Measurements from ENCODE around the gene NLRC4.

NLRC4 gene

DNA sequence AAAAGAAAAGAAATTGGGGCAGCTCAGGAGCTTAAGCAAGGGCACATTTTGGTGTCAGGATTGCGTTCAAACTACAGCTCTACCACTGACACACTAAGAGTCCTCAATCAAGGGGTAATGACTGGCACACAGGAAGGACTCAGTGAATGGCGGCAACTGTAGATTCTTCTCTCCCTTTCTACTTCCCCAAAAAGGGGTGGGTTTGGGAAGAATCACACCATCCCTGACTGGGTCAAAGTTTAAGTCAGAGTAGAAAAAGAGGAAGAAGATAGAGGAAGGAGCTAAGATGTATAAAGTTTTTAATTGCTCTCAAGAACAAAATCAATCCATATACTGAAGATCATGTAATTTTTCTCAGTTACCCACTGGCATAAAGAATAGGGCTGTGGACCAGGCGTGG is 2.6 kb downstream of the NLRC4 start:
- H3K4me1 ChIP-seq (ENCODE audit: control insufficient read depth, insufficient read depth, low read depth, low read length): peaks cover 2% of the 10 kb centered on the region
- H2BK15ac ChIP-seq (ENCODE audit: low read depth, poor library complexity, severe bottlenecking): no peak overlapping the region
- H3K4ac ChIP-seq (ENCODE audit: low read depth in 1 of 2, low read length in 2 of 2): no peak overlapping the region
- H2AK5ac ChIP-seq (ENCODE audit: low read length, severe bottlenecking): no peak overlapping the region
- no peak overlapping the region for H3K4me3 ChIP-seq (ENCODE audit: insufficient read depth in 1 of 2, low read depth in 1 of 2, low read length in 2 of 2)
- no peak overlapping the region for H2AFZ ChIP-seq (ENCODE audit: low read depth, low read length)
- H3K4me2 ChIP-seq (ENCODE audit: low read length, poor library complexity, severe bottlenecking): no peak overlapping the region
- no peak overlapping the region for H4K8ac ChIP-seq (ENCODE audit: low read length)
- H3K27ac ChIP-seq (ENCODE audit: low read length, poor library complexity, severe bottlenecking): no peak overlapping the region
- WGBS: 88% methylated on average over 2 of the region's 3 CpGs
- H4K91ac ChIP-seq (ENCODE audit: low read length): no peak overlapping the region
- no peak overlapping the region for H3K9ac ChIP-seq (ENCODE audit: low read length)
- no peak for DNase-seq
- H2BK5ac ChIP-seq (ENCODE audit: low read depth, low read length, poor library complexity, severe bottlenecking): no peak overlapping the region
- H3K27me3 ChIP-seq (ENCODE audit: control insufficient read depth in 1 of 2, insufficient read depth in 1 of 2, low read length in 2 of 2): no peaks in the 10 kb centered on the region
- no peak overlapping the region for H3K14ac ChIP-seq (ENCODE audit: low read length in 2 of 2)
- H3K36me3 ChIP-seq (ENCODE audit: control insufficient read depth in 1 of 2, insufficient read depth in 2 of 2, low read depth in 1 of 2, low read length in 2 of 2): no peaks in the 10 kb centered on the region
- H3K18ac ChIP-seq (ENCODE audit: low read depth in 1 of 2, low read length in 2 of 2): no peak overlapping the region
- H3K79me1 ChIP-seq (replicated peaks; ENCODE audit: low read length, poor library complexity, severe bottlenecking): no peaks in the 10 kb centered on the region
- no peak overlapping the region for H2BK12ac ChIP-seq (ENCODE audit: low read length in 2 of 2)
- no peaks in the 10 kb centered on the region for H3K9me3 ChIP-seq (ENCODE audit: control insufficient read depth, low read length)
- no peak overlapping the region for H3K23ac ChIP-seq (ENCODE audit: low read length in 2 of 2)
- H2BK120ac ChIP-seq (ENCODE audit: low read depth, low read length): no peak overlapping the region

DNA sequence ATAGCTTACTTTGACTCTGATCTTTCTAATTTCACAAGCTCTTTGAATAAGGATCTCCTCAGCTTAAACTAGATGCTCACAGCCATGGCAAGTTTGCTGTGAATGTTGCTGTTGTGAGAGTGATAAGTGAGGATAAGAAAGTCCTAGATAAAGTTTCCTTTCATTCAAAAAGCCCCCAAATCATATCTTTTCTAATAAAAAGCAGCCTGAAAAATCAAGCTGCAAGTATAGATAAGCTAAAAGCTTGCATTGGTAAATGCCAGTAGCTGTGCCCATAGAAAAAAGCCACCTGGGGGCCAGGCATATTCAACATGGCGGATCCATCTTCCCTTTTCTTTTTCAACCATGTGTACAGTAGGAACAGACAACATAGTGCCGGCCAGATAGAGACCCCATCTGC is 4.3 kb downstream of the NLRC4 start:
- Histone ChIP-seq H2AFZ (ENCODE audit: low read depth, low read length) (no peak overlapping the region), H3K4me1 (ENCODE audit: control insufficient read depth, insufficient read depth, low read depth, low read length) (peaks cover under 1% of the 10 kb centered on the region), H3K27ac (ENCODE audit: low read length, poor library complexity, severe bottlenecking) (no peak overlapping the region), H2BK5ac (ENCODE audit: low read depth, low read length, poor library complexity, severe bottlenecking) (no peak overlapping the region), H4K8ac (ENCODE audit: low read length) (no peak overlapping the region), H3K9ac (ENCODE audit: low read length) (no peak overlapping the region), H3K4me3 (ENCODE audit: insufficient read depth in 1 of 2, low read depth in 1 of 2, low read length in 2 of 2) (no peak overlapping the region), H4K91ac (ENCODE audit: low read length) (no peak overlapping the region), H3K23ac (ENCODE audit: low read length in 2 of 2) (no peak overlapping the region), H3K4ac (ENCODE audit: low read depth in 1 of 2, low read length in 2 of 2) (no peak overlapping the region), H3K4me2 (ENCODE audit: low read length, poor library complexity, severe bottlenecking) (no peak overlapping the region), H3K36me3 (ENCODE audit: control insufficient read depth in 1 of 2, insufficient read depth in 2 of 2, low read depth in 1 of 2, low read length in 2 of 2) (no peaks in the 10 kb centered on the region), H2BK120ac (ENCODE audit: low read depth, low read length) (no peak overlapping the region), H3K9me3 (ENCODE audit: control insufficient read depth, low read length) (no peaks in the 10 kb centered on the region), H3K27me3 (ENCODE audit: control insufficient read depth in 1 of 2, insufficient read depth in 1 of 2, low read length in 2 of 2) (no peaks in the 10 kb centered on the region), H2BK15ac (ENCODE audit: low read depth, poor library complexity, severe bottlenecking) (no peak overlapping the region), H3K14ac (ENCODE audit: low read length in 2 of 2) (no peak overlapping the region), H3K18ac (ENCODE audit: low read depth in 1 of 2, low read length in 2 of 2) (no peak overlapping the region), H3K79me1 (replicated peaks; ENCODE audit: low read length, poor library complexity, severe bottlenecking) (no peaks in the 10 kb centered on the region), H2BK12ac (ENCODE audit: low read length in 2 of 2) (no peak overlapping the region), H2AK5ac (ENCODE audit: low read length, severe bottlenecking) (no peak overlapping the region)
- no peak for DNase-seq
- WGBS: 77% methylated on average over 2 of the region's 2 CpGs

DNA sequence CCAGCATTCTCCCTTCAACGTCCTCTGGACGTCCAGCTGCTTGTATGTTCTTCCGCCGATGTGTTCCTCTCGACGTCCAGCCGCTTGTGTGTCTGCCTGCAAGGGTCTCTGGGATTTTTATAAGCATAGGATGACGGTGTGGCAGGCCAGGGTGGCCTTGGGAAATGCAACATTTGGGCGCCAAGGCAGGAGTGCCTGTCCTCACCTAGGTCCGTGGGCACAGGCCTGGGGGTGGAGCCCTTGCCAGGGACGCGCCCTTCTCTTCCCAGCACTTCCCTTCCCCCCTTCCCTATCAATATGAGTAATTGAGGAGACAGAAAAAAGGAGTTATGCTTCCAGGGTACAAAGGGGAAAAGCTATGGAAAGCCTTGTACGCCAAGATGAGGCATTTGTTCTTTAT is 6.4 kb downstream of the NLRC4 start:
- no peak overlapping the region for H3K23ac ChIP-seq (ENCODE audit: low read length in 2 of 2)
- H3K27ac ChIP-seq (ENCODE audit: low read length, poor library complexity, severe bottlenecking): no peak overlapping the region
- H2BK12ac ChIP-seq (ENCODE audit: low read length in 2 of 2): no peak overlapping the region
- H3K4me2 ChIP-seq (ENCODE audit: low read length, poor library complexity, severe bottlenecking): no peak overlapping the region
- H2BK120ac ChIP-seq (ENCODE audit: low read depth, low read length): no peak overlapping the region
- 88% methylated on average over 9 of the region's 13 CpGs for WGBS
- H3K79me1 ChIP-seq (replicated peaks; ENCODE audit: low read length, poor library complexity, severe bottlenecking): no peaks in the 10 kb centered on the region
- H3K36me3 ChIP-seq (ENCODE audit: control insufficient read depth in 1 of 2, insufficient read depth in 2 of 2, low read depth in 1 of 2, low read length in 2 of 2): no peaks in the 10 kb centered on the region
- no peaks in the 10 kb centered on the region for H3K4me1 ChIP-seq (ENCODE audit: control insufficient read depth, insufficient read depth, low read depth, low read length)
- H4K91ac ChIP-seq (ENCODE audit: low read length): no peak overlapping the region
- no peak overlapping the region for H2BK15ac ChIP-seq (ENCODE audit: low read depth, poor library complexity, severe bottlenecking)
- no peak overlapping the region for H3K4ac ChIP-seq (ENCODE audit: low read depth in 1 of 2, low read length in 2 of 2)
- no peaks in the 10 kb centered on the region for H3K9me3 ChIP-seq (ENCODE audit: control insufficient read depth, low read length)
- H3K18ac ChIP-seq (ENCODE audit: low read depth in 1 of 2, low read length in 2 of 2): no peak overlapping the region
- no peak overlapping the region for H3K4me3 ChIP-seq (ENCODE audit: insufficient read depth in 1 of 2, low read depth in 1 of 2, low read length in 2 of 2)
- H2AK5ac ChIP-seq (ENCODE audit: low read length, severe bottlenecking): no peak overlapping the region
- H3K14ac ChIP-seq (ENCODE audit: low read length in 2 of 2): no peak overlapping the region
- H4K8ac ChIP-seq (ENCODE audit: low read length): no peak overlapping the region
- DNase-seq: no peak
- no peak overlapping the region for H2BK5ac ChIP-seq (ENCODE audit: low read depth, low read length, poor library complexity, severe bottlenecking)
- H2AFZ ChIP-seq (ENCODE audit: low read depth, low read length): no peak overlapping the region
- H3K9ac ChIP-seq (ENCODE audit: low read length): no peak overlapping the region
- H3K27me3 ChIP-seq (ENCODE audit: control insufficient read depth in 1 of 2, insufficient read depth in 1 of 2, low read length in 2 of 2): no peaks in the 10 kb centered on the region

DNA sequence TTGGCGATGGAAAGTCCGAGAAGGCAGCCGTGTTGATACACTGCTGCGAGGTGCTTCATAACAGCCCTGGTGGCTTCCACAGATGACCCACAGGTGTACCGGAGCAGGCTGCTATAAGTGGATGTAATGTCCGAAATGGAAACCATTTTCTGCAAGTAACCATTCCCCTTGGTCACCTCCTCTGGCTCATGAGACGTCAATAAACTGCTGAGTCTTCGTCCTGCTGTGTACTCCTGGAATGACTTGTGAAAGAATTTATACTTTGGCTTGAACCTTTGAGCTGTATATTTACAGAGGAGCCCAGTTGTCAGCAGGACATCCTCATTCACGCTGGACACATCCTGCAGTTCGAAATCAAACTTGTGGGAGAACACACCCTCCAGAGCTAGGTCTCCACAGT is 14.4 kb downstream of the NLRC4 start:
- H2BK120ac ChIP-seq (ENCODE audit: low read depth, low read length): no peak overlapping the region
- no peak overlapping the region for H3K18ac ChIP-seq (ENCODE audit: low read depth in 1 of 2, low read length in 2 of 2)
- no peak overlapping the region for H3K27ac ChIP-seq (ENCODE audit: low read length, poor library complexity, severe bottlenecking)
- no peak for DNase-seq
- H3K4ac ChIP-seq (ENCODE audit: low read depth in 1 of 2, low read length in 2 of 2): no peak overlapping the region
- no peak overlapping the region for H3K23ac ChIP-seq (ENCODE audit: low read length in 2 of 2)
- no peak overlapping the region for H3K14ac ChIP-seq (ENCODE audit: low read length in 2 of 2)
- no peak overlapping the region for H2AFZ ChIP-seq (ENCODE audit: low read depth, low read length)
- no peak overlapping the region for H4K91ac ChIP-seq (ENCODE audit: low read length)
- H3K36me3 ChIP-seq (ENCODE audit: control insufficient read depth in 1 of 2, insufficient read depth in 2 of 2, low read depth in 1 of 2, low read length in 2 of 2): no peaks in the 10 kb centered on the region
- H2AK5ac ChIP-seq (ENCODE audit: low read length, severe bottlenecking): no peak overlapping the region
- H3K79me1 ChIP-seq (replicated peaks; ENCODE audit: low read length, poor library complexity, severe bottlenecking): no peaks in the 10 kb centered on the region
- H4K8ac ChIP-seq (ENCODE audit: low read length): no peak overlapping the region
- H3K9me3 ChIP-seq (ENCODE audit: control insufficient read depth, low read length): no peaks in the 10 kb centered on the region
- H2BK12ac ChIP-seq (ENCODE audit: low read length in 2 of 2): no peak overlapping the region
- H2BK15ac ChIP-seq (ENCODE audit: low read depth, poor library complexity, severe bottlenecking): no peak overlapping the region
- no peak overlapping the region for H3K9ac ChIP-seq (ENCODE audit: low read length)
- H2BK5ac ChIP-seq (ENCODE audit: low read depth, low read length, poor library complexity, severe bottlenecking): no peak overlapping the region
- H3K4me2 ChIP-seq (ENCODE audit: low read length, poor library complexity, severe bottlenecking): no peak overlapping the region
- no peak overlapping the region for H3K4me3 ChIP-seq (ENCODE audit: insufficient read depth in 1 of 2, low read depth in 1 of 2, low read length in 2 of 2)
- no peaks in the 10 kb centered on the region for H3K4me1 ChIP-seq (ENCODE audit: control insufficient read depth, insufficient read depth, low read depth, low read length)
- H3K27me3 ChIP-seq (ENCODE audit: control insufficient read depth in 1 of 2, insufficient read depth in 1 of 2, low read length in 2 of 2): no peaks in the 10 kb centered on the region
- 91% methylated on average over 10 of the region's 10 CpGs for WGBS
